Posterior cingulate gyrus (tissue), 11 donors: ENCODE results near the gene RRAGA.
"Not testable (repeated sequence)": the region's sequence is repeated elsewhere in the genome, so short reads cannot be mapped to it uniquely, and the experiment has no call there.

Source experiments
- DNase-seq, 10 donors: peaks; one replicate each; pipeline versions ENCODE4 v3.0.0 to v3.0.0-alpha.2; 2020 to 2021; ENCODE audit warnings: mixed read lengths in 3 of 10
- intact Hi-C: fragments of 100-400 bp; cut with DNase I; formaldehyde crosslinking; loops from one replicate; pipeline ENCODE4 v1.15.1; 2023

RRAGA gene, protein sequence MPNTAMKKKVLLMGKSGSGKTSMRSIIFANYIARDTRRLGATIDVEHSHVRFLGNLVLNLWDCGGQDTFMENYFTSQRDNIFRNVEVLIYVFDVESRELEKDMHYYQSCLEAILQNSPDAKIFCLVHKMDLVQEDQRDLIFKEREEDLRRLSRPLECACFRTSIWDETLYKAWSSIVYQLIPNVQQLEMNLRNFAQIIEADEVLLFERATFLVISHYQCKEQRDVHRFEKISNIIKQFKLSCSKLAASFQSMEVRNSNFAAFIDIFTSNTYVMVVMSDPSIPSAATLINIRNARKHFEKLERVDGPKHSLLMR

DNA sequence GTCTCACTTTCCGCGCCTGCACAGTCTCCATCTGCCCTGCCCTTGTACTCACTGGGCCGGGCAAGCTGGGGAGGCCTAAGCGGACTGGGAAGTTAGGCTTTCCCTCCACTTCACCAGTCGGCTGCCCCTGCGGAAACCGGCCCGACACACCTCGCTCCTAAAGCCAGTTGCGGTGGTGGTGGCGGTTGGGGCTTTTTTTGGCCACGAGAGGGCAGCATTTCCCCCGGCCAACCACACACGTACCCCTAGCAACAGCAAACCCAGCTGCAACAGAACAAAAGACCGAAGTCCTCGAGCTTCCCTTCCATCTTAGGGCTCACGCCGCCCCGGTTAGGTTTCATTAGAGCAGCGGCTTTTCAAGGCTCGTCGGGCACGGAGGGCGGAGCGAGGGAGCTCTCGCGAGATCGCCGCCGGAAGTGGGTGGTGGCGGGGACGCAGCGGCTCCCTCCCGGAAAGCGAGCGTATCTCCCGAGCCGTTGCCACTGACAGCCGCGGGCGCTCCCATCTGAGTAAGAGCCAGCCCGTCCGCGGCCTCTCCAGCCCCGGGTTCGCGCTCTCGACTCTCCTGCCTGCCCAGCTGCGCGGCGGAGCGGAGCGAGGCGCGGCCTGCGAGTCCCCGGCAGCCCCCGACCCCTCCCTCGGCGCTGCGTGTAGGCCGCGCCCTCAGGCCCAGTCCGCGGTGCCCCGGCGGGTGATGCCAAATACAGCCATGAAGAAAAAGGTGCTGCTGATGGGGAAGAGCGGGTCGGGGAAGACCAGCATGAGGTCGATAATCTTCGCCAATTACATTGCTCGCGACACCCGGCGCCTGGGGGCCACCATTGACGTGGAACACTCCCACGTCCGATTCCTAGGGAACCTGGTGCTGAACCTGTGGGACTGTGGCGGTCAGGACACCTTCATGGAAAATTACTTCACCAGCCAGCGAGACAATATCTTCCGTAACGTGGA, at the start of gene RRAGA:
TSS of gene RRAGA (plus strand) at position 462 of the 951 bp plus-strand sequence. CDS start at position 695, 233 bp downstream.
- intact Hi-C loops: loop anchor here (1.0 to 2.0 kb wide), 3 partner anchors 54 to 408 kb away; partner anchors contain the start of gene HAUS6
- DNase-seq: peak; percentile 87 to 99 (median 93)

DNA sequence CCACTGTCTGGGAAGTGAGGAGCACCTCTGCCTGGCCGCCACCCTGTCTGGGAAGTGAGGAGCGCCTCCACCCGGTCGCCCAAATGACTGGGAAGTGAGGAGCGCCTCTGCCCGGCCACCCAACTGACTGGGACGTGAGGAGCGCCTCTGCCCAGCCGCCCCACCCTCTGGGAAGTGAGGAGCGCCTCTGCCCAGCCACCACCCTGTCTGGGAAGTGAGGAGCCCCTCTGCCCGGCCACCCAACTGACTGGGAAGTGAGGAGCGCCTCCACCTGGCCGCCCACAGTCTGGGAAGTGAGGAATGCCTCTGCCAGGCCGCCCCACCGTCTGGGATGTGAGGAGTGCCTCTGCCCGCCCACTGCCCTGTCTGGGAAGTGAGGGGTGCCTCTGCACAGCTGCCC, 49.1 kb upstream of the RRAGA start:
- intact Hi-C loops: no loop called here
- peak in 1 of 10 donors; percentile 81 for DNase-seq

DNA sequence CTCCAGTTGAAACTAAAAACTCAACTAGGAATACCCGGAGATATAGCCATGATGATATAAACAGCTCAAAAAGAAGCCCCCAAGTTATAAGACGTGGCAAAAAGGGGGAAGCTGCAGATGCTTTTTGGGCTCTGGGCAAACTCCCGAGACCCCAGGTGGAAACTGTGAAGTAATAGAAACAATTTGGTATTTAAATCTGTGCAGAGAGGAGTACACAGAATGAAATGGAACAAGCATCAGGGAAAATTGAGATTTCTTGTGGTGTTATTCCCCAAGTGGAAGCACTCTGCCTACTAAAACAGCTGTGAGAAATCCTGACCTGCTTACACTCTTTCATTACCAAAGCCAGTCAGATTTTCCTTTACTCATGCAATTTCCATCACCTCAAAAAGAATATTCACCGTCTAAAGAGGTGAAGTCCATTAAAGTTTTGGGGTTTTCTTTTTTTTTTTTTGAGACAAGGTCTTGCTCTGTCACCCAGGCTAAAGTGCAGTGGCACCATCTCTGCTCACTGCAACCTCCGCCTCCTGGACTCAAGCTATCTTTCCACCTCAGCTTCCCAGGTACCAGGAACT, 39.7 kb upstream of the RRAGA start:
- intact Hi-C loops: no loop called here
- no peak for DNase-seq

DNA sequence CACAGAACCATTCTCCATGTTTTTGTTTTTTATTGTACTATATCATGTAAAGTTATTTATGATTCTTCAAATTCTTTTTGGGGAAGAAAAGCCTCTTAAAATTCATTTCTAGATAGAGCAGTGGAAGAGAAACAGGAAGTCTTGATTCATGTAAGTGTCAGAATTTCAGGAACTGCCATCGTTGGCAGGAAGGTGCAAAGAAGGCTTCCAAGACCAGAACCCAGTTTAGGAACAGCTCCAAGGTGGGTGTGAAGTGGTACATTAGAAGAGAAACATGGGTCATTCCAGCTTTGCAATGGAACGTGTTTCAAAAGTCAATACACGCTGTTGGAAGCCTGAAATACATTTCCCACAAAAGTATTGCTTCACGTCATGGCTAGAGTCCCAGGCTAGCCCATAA, 31.0 kb upstream of the RRAGA start:
- no peak for DNase-seq
- intact Hi-C loops: no loop called here

DNA sequence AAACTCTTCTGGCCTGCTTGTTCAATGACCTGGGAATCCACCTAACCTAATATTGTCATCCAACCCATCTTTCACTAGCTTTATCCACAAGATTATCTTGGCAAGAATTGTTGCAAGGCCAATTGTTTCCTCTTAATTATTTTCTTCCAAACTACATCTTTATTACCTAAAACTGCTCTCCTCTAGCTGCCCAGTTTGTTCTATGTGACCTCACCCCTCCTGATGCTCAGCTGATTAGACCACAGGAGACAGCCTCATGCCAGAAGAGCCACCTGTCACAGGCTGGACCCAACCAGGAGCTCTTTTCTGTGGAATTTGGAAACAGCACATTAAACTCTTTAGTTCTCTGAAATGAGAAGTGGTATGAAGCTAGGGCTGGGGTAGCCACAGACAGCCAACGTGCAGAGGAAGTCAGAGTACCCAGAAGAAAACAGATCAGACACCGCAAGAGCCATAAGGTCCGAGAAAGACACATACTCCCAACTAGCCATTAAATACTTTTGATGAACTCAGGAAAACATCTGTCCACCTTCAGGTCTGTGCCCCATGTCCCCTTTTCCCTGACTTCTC, 28.3 kb upstream of the RRAGA start:
- no peak for DNase-seq
- intact Hi-C loops: loop anchor here (10.0 kb wide), 1 partner anchor 576 kb away; no protein-coding TSS in a partner anchor

DNA sequence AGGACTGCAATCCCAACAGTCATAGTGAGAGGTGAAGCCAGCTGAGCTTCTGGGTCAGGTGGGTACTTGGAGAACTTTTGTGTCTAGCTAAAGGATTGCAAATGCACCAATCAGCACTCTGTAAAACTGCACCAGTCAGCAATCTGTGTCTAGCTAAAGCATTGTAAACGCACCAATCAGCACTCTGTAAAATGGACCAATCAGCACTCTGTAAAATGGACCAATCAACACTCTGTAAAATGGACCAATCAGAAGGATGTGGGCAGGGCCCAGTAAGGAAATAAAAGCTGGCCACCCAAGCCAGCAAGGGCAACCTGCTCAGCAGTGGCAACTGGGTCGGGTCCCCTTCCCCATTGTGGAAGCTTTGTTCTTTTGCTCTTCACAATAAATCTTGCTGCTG, 27.6 kb upstream of the RRAGA start:
- intact Hi-C loops: loop anchor here (10.0 kb wide), 1 partner anchor 577 kb away; no protein-coding TSS in a partner anchor

DNA sequence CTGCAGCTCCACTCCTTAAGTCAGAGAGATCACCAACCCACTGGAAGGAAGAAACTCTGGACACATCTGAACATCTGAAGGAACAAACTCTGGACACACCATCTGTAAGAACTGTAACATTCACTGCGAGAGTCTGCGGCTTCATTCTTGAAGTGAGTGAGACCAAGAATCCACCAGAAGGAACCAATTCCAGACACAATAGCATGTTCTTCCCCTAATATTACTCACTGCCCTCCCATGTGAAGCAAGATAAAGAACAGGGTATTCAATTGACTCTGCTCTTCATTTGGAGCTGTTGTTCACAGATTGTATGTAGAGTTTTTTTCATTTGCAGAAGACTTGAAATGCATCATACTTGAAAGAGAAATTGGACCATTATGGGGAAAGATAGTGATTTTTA, 27.0 kb upstream of the RRAGA start:
- DNase-seq: no peak
- intact Hi-C loops: loop anchor here (10.0 kb wide), 1 partner anchor 577 kb away; no protein-coding TSS in a partner anchor

More for the DNA sequence above, 27.6 kb upstream of the RRAGA start:
- DNase-seq: not testable (repeated sequence)

DNA sequence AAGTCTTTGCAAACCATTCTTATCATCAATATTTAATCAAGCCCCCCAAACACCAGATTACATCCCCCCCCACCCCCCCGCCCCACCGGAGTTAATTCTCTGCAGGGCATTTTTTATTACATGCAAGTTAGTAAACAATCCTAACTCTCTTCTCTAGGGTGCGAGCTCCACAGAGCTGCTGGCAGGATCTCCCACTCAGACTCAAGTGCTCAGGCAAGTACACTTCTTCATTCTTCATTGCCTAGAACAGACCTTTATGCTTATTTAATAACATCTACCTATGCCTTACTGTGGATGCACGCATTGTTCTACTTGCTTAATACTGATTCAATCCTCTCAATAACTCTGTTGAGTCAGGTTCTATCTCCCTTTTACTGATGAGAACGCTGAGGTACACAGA, 26.1 kb upstream of the RRAGA start:
- intact Hi-C loops: loop anchor here (10.0 kb wide), 1 partner anchor 578 kb away; no protein-coding TSS in a partner anchor
- DNase-seq: no peak

DNA sequence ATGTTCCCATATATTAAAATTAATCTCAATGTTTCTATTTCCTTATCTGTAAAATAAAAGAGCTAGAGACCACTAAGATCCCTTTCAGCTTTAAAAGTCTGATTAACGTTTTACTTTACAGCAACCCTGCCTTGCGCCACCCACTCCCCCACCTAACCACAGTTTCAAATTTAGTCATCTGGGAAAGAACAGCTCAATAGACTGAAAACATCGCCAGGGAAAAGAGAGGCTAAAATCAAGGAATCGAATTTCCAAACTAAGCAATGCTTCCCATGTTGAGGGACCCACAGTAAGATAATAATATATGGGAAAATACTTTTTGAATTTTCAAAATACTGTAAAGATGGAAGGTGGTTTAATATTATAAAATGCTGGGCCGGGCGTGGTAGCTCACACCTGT, 22.9 kb upstream of the RRAGA start:
- intact Hi-C loops: loop anchor here (5.0 to 10.0 kb wide), 3 partner anchors 582 to 1499 kb away; no protein-coding TSS in a partner anchor

DNA sequence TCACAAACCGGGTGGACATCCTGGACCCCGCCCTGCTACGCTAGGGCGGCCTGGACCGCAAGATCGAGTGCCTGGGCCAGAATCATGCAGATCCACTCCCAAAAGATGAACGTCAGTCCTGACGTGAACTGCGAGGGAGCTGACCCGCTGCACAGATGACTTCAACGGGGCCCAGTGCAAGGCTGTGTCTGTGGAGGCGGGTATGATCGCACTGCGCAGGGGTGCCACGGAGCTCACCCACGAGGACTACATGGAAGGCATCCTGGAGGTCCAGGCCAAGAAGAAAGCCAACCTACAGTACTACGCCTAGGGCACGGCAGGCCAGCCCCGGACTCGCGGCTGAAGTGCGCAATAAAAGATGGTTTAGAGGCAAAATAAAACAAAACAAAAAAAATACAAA, 21.4 kb upstream of the RRAGA start:
- intact Hi-C loops: loop anchor here (5.0 to 10.0 kb wide), 3 partner anchors 583 to 1501 kb away; no protein-coding TSS in a partner anchor
- DNase-seq: peak in 1 of 10 donors; percentile 80

More for the DNA sequence above, 22.9 kb upstream of the RRAGA start:
- DNase-seq: no peak

DNA sequence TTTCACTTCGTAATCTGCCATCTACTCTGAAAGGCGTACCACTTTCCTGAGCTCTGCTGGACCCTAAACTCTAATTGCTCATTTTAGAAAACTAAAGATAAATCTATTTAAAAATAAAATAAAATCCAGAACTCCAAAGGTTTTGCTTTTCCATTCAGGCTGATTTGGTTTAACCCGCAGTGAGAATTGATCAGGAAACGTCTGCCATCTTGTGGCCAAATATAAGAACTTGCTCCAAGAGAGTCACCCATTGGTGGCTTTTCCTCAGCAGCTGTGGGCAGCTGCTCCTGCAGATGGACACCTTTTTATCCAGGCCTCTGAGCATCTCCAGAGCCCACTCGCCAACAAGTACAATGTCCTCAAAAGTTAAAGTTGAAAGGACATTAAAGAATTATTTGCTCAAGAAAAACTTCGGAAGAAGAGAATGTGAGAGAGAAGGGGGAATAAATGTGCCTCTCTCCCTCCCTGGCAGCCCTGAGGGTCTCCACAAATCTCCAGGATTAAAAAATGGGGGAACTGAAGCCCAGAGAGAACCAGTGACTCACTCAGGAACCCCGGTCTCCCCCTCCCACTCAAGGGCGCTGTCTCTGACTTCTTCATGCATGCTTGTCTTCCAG, 20.3 kb upstream of the RRAGA start:
- intact Hi-C loops: loop anchor here (1.0 to 10.0 kb wide), 4 partner anchors 584 to 1502 kb away; no protein-coding TSS in a partner anchor
- peak in 5 of 10 donors; percentile 16 to 86 (median 31) for DNase-seq

DNA sequence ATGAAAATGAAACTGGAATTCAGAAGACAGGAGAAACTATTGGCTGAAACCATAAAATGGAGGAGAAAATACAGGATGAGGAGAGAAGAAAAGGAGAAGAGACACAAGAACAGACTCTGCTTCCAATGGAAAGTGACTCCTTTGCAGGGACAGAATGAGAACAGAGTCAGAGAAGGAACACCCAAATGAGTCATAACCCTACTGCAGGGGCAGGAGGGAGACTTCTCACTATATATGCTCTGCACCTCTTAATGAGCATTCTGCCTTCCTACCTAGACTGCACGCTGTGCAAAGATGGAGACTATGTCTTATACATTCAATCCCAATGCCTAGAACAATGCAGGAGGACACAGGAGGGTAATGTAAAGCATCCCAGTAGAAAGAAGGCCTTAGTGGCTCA, 18.3 kb upstream of the RRAGA start:
- DNase-seq: no peak
- intact Hi-C loops: no loop called here

DNA sequence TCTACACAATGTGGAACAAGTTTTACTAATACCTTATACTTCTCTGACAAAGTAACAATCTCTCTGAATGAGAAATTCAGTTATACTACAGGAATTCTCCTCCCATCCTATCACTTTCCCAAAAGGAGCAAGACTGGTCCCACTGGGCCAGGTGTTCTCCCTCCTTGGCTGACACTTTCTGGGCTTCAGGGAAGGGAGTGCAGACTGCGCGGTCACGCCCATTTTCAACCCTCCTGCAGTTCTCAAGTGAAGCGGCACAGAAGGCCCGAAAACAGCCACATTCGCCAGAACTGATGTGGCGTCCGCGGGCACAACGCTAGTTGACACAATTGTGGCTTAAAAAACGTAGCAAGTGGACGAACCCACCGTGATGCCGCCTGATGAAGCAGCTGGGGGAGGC, 16.8 kb upstream of the RRAGA start:
- intact Hi-C loops: no loop called here
- no peak for DNase-seq

DNA sequence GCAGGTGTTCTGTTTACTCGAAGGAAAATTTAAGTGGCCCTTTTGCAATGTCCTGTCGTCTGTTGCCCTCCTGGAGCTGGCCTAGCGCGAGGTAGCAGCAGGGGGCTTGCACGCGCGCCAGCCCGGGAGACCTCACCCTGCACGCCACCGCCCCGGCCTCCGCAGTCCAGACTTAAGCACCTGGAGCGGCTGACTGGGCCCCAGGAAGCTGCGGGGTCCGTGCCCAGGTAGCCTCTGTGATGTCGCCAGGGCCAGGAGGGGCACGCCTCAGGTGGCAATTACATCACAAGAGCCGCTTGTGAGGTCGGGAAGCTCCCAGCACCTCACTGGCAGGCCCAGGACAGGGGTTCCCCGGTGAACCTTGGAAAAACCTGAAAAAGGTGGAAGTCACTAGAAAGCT, 16.2 kb upstream of the RRAGA start, which contains the start of gene SAXO1:
TSS of gene SAXO1 (minus strand) at position 195 of the 400 bp plus-strand sequence. CDS start 301 bp downstream, outside the sequence.
- intact Hi-C loops: no loop called here
- DNase-seq: peak in 1 of 10 donors; percentile 69

DNA sequence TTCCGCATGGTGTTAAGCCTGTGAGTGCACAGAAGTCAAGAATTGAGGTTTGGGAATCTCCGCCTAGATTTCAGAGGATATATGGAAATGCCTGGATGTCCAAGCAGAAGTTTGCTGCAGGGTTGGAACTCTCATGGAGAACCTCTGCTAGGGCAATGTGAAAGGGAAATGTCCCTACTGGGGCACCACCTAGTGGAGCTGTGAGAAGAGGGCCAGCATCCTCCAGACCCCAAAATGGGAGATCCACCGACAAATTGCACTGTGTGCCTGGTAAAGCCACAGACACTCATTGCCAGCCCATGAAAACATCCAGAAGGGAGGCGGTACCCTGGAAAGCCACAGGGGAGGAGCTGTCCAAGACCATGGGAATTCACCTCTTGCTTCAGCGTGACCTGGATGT, 12.6 kb upstream of the RRAGA start:
- intact Hi-C loops: no loop called here
- DNase-seq: no peak

DNA sequence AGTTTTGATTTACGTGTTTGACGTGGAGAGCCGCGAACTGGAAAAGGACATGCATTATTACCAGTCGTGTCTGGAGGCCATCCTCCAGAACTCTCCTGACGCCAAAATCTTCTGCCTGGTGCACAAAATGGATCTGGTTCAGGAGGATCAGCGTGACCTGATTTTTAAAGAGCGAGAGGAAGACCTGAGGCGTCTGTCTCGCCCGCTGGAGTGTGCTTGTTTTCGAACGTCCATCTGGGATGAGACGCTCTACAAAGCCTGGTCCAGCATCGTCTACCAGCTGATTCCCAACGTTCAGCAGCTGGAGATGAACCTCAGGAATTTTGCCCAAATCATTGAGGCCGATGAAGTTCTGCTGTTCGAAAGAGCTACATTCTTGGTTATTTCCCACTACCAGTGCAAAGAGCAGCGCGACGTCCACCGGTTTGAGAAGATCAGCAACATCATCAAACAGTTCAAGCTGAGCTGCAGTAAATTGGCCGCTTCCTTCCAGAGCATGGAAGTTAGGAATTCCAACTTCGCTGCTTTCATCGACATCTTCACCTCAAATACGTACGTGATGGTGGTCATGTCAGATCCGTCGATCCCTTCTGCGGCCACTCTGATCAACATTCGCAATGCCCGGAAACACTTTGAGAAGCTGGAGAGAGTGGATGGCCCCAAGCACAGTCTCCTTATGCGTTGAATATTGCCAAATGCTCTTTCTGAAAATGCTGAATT, 850 bp downstream of the RRAGA start:
- DNase-seq: peak in 5 of 10 donors; percentile 13 to 29 (median 19)
- intact Hi-C loops: loop anchor here (1.0 to 2.0 kb wide), 3 partner anchors 53 to 407 kb away; partner anchors contain the start of gene HAUS6

DNA sequence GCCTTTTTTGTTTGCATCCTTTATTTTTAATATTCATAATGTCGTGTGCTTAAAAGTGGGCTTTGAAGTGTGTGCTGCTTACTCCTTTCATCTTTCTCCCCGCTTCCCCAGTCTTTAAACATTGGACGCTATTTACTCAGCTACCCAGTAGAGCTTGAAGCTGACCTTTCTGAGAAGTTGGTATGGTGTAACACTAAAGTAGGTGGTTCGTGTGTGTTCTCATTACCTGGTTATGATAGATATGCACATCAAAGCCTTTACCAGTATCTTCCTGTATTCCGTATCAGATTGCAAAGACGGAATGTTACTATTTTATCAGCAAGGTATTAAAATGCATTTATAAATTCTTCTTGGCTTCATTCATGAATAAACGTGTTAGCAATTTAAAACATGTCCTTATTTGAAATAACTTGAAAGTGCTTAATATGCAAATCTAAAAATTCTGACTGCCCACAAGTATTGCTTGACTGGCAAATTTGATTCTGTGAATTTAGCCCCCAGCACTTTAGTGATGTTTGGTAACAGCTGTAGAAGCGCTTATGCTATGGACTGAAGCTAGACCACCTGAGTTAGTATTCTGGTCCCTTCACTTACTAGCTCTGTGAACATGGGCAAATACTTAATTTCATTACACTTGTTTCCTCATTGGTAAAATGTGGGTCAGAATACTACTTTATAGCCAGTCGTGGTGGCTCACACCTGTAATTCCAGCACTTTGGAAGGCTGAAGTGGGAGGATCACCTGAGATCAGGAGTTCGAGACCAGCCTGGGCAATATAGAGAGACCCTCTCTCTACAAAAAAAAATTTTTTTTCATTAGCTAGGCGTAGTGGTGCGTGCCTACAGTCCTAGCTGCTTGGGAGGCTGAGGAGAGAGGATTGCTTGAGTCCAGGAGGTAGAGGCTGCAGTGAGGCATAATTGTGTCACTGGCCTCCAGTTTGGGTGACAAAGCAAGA, 1.7 kb downstream of the RRAGA start:
- DNase-seq: no peak
- intact Hi-C loops: no loop called here

DNA sequence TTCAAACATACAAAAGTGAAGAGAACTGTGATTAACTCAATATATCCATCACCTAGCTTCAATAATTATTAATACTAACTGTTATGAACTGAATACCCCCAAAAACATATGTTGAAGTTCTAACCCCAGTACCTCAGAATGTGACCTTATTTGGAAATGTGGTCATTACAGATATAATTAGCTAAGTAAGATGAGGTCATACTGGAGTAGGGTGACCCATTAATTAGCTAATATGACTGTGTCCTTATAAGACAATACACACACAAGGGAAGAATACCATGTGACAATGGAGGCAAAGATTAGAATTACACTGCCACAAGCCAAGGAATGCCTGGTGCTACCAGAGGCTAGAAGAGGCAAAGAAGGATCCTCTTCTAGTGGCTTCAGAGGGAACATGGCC, 7.8 kb downstream of the RRAGA start:
- intact Hi-C loops: no loop called here
- no peak for DNase-seq
